Measurements from ENCODE around the gene CITED4. TPM values are rescaled to one million over a fixed set of nuclear protein-coding genes. Genes with fewer than 3 reads are reported as not detected.

CITED4 gene
- total and polyA plus RNA-seq, 10 of the 15 experiments (the other 5 are each of a cell fraction or from before 2014, with no cell fraction given), result 0.13 to 0.64 (median 0.26) TPM; not detected in 6

GRCh38 chr1:40868051-40868723, 6.0 kb upstream of the CITED4 start:
- no peak for DNase-seq (ENCODE audit: low read depth, low spot score)

More at GRCh38 chr1:40868051-40868723, 6.0 kb upstream of the CITED4 start:
- FAIRE-seq, result no peak
- 59% methylated on average over 4 of the region's 4 CpGs for WGBS (ENCODE audit: insufficient coverage, insufficient replicate concordance, low lambda C conversion rate, missing lambda C conversion rate)
- no TSS peak for BruUV-seq (replicated peaks)
- intact Hi-C loops (cut with micrococcal nuclease; ENCODE audit: unreplicated experiment), result no loop called here
- H3K9me3 ChIP-seq (replicated peaks; ENCODE audit: control insufficient read depth, insufficient read depth, low read length), result peaks cover 2% of the 10 kb centered on the region; the same call in 2 of the 3 replicates
- H3K27me3 ChIP-seq (replicated peaks in 1 of 2; ENCODE audit: control insufficient read depth in 2 of 2, insufficient read depth in 2 of 2, low read length in 1 of 2), result no peaks in the 10 kb centered on the region
- TF ChIP-seq SMARCA5 (IDR thresholded peaks at IDR 0.05) (no peak), SREBF2 (IDR thresholded peaks at IDR 0.05; ENCODE audit: low read length) (no peak), ZNF217 (IDR thresholded peaks at IDR 0.05) (no peak), RCOR1 (conservative IDR thresholded peaks at IDR 0.05; ENCODE audit: low read depth, low read length) (no peak), NFXL1 (IDR thresholded peaks at IDR 0.05; ENCODE audit: borderline replicate concordance) (no peak), MAX (IDR thresholded peaks at IDR 0.05; ENCODE audit: low read depth, low read length) (no peak), PML (IDR thresholded peaks at IDR 0.05; ENCODE audit: low read length) (no peak), JUNB (IDR thresholded peaks at IDR 0.05) (no peak), SMAD5 (IDR thresholded peaks at IDR 0.05; ENCODE audit: low read depth) (no peak)
- no peaks in the 10 kb centered on the region for H3K36me3 ChIP-seq (ENCODE audit: control insufficient read depth in 2 of 2, insufficient read depth in 2 of 2, low read length in 1 of 2)
- no peak overlapping the region for H3K9ac ChIP-seq (ENCODE audit: control insufficient read depth, insufficient read depth, low read length)
- POLR2A ChIA-PET, result no interaction called here
- H4K20me1 ChIP-seq (ENCODE audit: control insufficient read depth, insufficient read depth), result no peaks in the 10 kb centered on the region
- CTCF ChIA-PET, result no interaction called here
- H3K27ac ChIP-seq (ENCODE audit: control insufficient read depth, insufficient read depth), result no peak overlapping the region
- no peak for ATAC-seq
- H3K4me3 ChIP-seq, result no peak overlapping the region
- no peak overlapping the region for H2AFZ ChIP-seq (ENCODE audit: control insufficient read depth, low read depth, low read length)
- H3K79me2 ChIP-seq (ENCODE audit: control insufficient read depth, insufficient read depth, low read length), result no peaks in the 10 kb centered on the region
- no peak overlapping the region for H3K4me2 ChIP-seq (ENCODE audit: control insufficient read depth, insufficient read depth)
- H3K4me1 ChIP-seq (ENCODE audit: control insufficient read depth, insufficient read depth, low read length), result no peaks in the 10 kb centered on the region
- SMC1A ChIA-PET (ENCODE audit: uncharacterized antibody, unreplicated experiment), result interaction anchor here (0.8 to 0.9 kb wide), 2 partner anchors 12 to 80 kb away, joined by 3 read pairs; no protein-coding TSS in a partner anchor
- RAD21 ChIA-PET (ENCODE audit: unreplicated experiment), result interaction anchor here (1.0 kb wide), 1 partner anchor 50 kb away, joined by 3 read pairs; no protein-coding TSS in a partner anchor
- in situ Hi-C loops (cut with MboI), result no loop called here

All from GM12878 (cell line).